D721Med (cell line): Measurements from ENCODE around the gene LARGE2.

ENCODE experiments used
- DNase-seq: peaks from one replicate; pipeline ENCODE4 v3.0.0; 2011; ENCODE audit warnings: low spot score; ENCODE audit not compliant: insufficient read length
- FAIRE-seq: peaks from 2 replicates; lab custom pipeline; 2011; peaks lifted over from hg19 to GRCh38; lab: Jason Lieb, UNC
- TF ChIP-seq, protein P1 (sequence below): IDR thresholded peaks from 2 replicates; pipeline ENCODE4 v1.5.1; 2012; ENCODE audit warnings: mild to moderate bottlenecking, control low read depth; ENCODE audit not compliant: insufficient read depth; ENCODE audit errors: missing control alignments

LARGE2 gene

GRCh38 chr11:45917623-45918330 lies 4.7 kb upstream of the LARGE2 start, which contains the start of gene PEX16:
PEX16 (minus strand) TSS chr11:45917877; CDS start chr11:45917811, 66 bp downstream.
- peak; percentile 93 for DNase-seq
- no peak for FAIRE-seq
- TF ChIP-seq, protein P1, sequence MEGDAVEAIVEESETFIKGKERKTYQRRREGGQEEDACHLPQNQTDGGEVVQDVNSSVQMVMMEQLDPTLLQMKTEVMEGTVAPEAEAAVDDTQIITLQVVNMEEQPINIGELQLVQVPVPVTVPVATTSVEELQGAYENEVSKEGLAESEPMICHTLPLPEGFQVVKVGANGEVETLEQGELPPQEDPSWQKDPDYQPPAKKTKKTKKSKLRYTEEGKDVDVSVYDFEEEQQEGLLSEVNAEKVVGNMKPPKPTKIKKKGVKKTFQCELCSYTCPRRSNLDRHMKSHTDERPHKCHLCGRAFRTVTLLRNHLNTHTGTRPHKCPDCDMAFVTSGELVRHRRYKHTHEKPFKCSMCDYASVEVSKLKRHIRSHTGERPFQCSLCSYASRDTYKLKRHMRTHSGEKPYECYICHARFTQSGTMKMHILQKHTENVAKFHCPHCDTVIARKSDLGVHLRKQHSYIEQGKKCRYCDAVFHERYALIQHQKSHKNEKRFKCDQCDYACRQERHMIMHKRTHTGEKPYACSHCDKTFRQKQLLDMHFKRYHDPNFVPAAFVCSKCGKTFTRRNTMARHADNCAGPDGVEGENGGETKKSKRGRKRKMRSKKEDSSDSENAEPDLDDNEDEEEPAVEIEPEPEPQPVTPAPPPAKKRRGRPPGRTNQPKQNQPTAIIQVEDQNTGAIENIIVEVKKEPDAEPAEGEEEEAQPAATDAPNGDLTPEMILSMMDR: no peak

DNA sequence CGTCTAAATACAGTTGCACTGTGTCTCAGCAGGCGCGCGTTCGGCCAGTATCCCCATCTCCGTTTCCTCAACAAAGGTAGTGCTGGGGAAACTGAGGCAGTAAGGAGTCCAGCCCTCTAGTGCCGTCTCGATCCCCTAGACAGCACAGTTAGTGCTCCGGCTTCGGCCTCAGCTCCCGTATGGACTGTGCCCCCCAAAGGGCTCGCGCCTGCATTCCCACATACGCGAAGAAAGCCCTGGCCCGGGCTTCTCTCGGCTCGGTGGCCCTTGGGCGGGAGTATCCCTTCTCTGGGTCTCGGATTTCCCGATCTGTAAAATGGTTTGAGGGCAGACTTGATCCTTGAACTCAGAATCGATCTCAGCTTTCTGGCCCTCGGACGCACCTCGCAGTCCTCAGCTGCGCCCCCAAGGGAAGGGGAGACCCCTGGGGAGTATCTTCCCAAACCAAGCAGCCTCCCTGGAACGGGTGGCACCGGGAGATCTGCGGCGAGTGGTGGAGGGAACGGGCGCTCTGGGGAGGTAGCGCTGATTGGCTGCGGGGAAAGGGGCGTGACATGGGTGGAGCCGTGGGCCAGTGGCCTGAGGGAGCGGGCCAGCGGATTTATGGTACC lies 4.0 kb upstream of the LARGE2 start:
- TF ChIP-seq, protein P1: no peak
- FAIRE-seq (no peak), DNase-seq (peak; percentile 79)

DNA sequence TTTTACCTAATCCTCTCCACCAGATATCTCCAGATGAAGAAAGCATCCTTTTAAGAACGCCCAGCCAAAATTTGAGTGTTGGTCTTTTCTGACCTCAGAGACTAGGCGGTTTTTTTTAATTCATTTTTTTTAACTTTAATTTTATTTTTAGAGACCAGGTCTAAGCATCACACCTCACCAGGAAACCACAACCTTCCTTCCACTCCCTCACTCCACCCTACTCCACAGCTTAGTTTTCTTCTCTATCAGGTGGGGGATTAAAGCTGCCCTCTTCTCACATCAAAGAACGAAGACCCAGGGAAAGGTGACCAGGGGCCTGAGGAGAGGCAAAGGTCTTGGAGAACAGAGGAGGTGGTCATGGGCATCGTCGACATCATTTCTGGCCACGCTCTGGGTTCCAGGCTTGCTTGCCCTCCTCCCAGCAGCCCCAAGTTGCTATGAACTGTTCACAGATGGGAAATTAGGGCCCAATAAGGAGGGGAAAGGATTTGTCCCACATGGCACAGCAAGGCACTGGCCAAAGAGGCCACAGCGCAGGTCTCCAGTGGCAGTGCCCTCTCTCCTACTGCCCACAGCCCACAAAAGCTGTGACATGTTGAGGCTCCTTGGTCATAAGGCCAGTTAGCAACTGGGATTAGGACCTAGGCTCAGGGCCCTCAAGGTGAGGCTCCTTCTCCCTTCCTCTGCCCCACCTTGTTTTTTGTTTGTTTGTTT lies 3.3 kb upstream of the LARGE2 start:
- FAIRE-seq: no peak
- TF ChIP-seq, protein P1: no peak

GRCh38 chr11:45919806-45920530 lies 2.5 kb upstream of the LARGE2 start:
- FAIRE-seq: no peak
- DNase-seq: no peak
- TF ChIP-seq, protein P1: no peak

More for the DNA sequence above, 3.3 kb upstream of the LARGE2 start:
- DNase-seq: no peak

GRCh38 chr11:45920531-45921477 lies 1.7 kb upstream of the LARGE2 start:
- FAIRE-seq: no peak

More at GRCh38 chr11:45920531-45921477, 1.7 kb upstream of the LARGE2 start:
- TF ChIP-seq, protein P1: no peak
- DNase-seq: no peak
